HEK293 (cell line): Measurements from ENCODE around the gene POLR3A.

Experiments used
- CTCF ChIA-PET: fragments of 350-600 bp; formaldehyde crosslinking; extraction: SDS; loops from one replicate; lab custom pipeline; 2021; ENCODE audit warnings: antibody characterized with exemption; lab: Yijun Ruan, JAX
- POLR2A ChIA-PET: fragments of 300-600 bp; formaldehyde crosslinking; extraction: SDS; loops from one replicate; lab custom pipeline; 2020; ENCODE audit warnings: antibody characterized with exemption, inconsistent platforms; lab: Yijun Ruan, JAX
- H3K27ac ChIP-seq: fragments of 200-500 bp; sonication (Bioruptor generic); 2 replicates; pipeline ENCODE4 v1.5.1; 2014; ENCODE audit warnings: low read depth, low read length, control low read depth, inconsistent platforms; ENCODE audit errors: extremely low read depth
- H3K36me3 ChIP-seq, 2 experiments: fragments of 200-500 bp in 1 of 2; sonication (Bioruptor generic) in 1 of 2; 1 replicate in 1 of 2; 2 replicates in 1 of 2; pipeline ENCODE4 v1.5.1; 2014 to 2017; ENCODE audit warnings: inconsistent platforms in 2 of 2, low read length in 2 of 2; ENCODE audit not compliant: control insufficient read depth in 2 of 2, insufficient read depth in 1 of 2
- H3K4me1 ChIP-seq: fragments of 200-500 bp; sonication (Bioruptor generic); 2 replicates; pipeline ENCODE4 v1.5.1; 2014; ENCODE audit warnings: mild to moderate bottlenecking, low read length, inconsistent platforms; ENCODE audit not compliant: control insufficient read depth, insufficient read depth
- H3K4me3 ChIP-seq: 2 replicates; pipeline ENCODE4 v1.5.1; 2011; ENCODE audit warnings: low read depth, mild to moderate bottlenecking, control low read depth, low read length, moderate library complexity
- H3K9me3 ChIP-seq: fragments of 200-500 bp; sonication (Bioruptor generic); 2 replicates; pipeline ENCODE4 v1.5.1; 2014; ENCODE audit warnings: low read depth, low read length, inconsistent platforms; ENCODE audit not compliant: control insufficient read depth, insufficient read depth
- BCL11A ChIP-seq: fragments of 450-650 bp; formaldehyde crosslinking; IDR thresholded peaks from 2 replicates; pipeline ENCODE4 v1.5.1; 2016; ENCODE audit warnings: low read depth, missing biosample characterization, missing genetic modification characterization
- ZNF133 ChIP-seq: fragments of 450-650 bp; formaldehyde crosslinking; IDR thresholded peaks from 2 replicates; pipeline ENCODE4 v1.5.1; 2016; ENCODE audit warnings: missing biosample characterization, missing genetic modification characterization
- ZNF140 ChIP-seq: fragments of 450-650 bp; formaldehyde crosslinking; IDR thresholded peaks from 2 replicates; pipeline ENCODE4 v1.5.1; 2016; ENCODE audit warnings: missing biosample characterization, missing genetic modification characterization
- ZNF19 ChIP-seq: fragments of 450-650 bp; formaldehyde crosslinking; IDR thresholded peaks from 2 replicates; pipeline ENCODE4; 2016; ENCODE audit warnings: missing biosample characterization, missing genetic modification characterization, low read depth
- ZNF510 ChIP-seq: fragments of 450-650 bp; formaldehyde crosslinking; IDR thresholded peaks from 2 replicates; pipeline ENCODE4 v1.5.1; 2018; ENCODE audit warnings: mild to moderate bottlenecking, missing genetic modification characterization, missing biosample characterization; ENCODE audit not compliant: insufficient replicate concordance
- ZSCAN23 ChIP-seq: fragments of 450-650 bp; formaldehyde crosslinking; IDR thresholded peaks from 2 replicates; pipeline ENCODE4 v1.5.1; 2016; ENCODE audit warnings: missing biosample characterization, missing genetic modification characterization
- ZSCAN30 ChIP-seq: fragments of 450-650 bp; IDR thresholded peaks from 2 replicates; pipeline ENCODE4 v1.5.1; 2018; ENCODE audit warnings: missing biosample characterization, mild to moderate bottlenecking, missing genetic modification characterization, moderate library complexity
- TF ChIP-seq, protein P1 (sequence below): fragments of 450-650 bp; formaldehyde crosslinking; IDR thresholded peaks from 2 replicates; pipeline ENCODE4 v1.5.1; 2016; ENCODE audit warnings: missing biosample characterization, missing genetic modification characterization
- TF ChIP-seq, protein P2 (sequence below): fragments of 450-650 bp; IDR thresholded peaks from 2 replicates; pipeline ENCODE4 v1.5.1; 2018; ENCODE audit warnings: missing biosample characterization, missing genetic modification characterization
- TF ChIP-seq, protein P3 (sequence below): fragments of 450-650 bp; formaldehyde crosslinking; IDR thresholded peaks from 2 replicates; pipeline ENCODE4 v1.5.1; 2016; ENCODE audit warnings: missing biosample characterization, missing genetic modification characterization, borderline replicate concordance
- TF ChIP-seq, protein P4 (sequence below): fragments of 450-650 bp; formaldehyde crosslinking; IDR thresholded peaks from 2 replicates; pipeline ENCODE4 v1.5.1; 2016; ENCODE audit warnings: missing biosample characterization, missing genetic modification characterization
- TF ChIP-seq, protein P5 (sequence below): fragments of 450-650 bp; formaldehyde crosslinking; IDR thresholded peaks from 2 replicates; pipeline ENCODE4 v1.5.1; 2016; ENCODE audit warnings: missing biosample characterization, missing genetic modification characterization
- TF ChIP-seq, protein P6 (sequence below): fragments of 450-650 bp; formaldehyde crosslinking; IDR thresholded peaks from 2 replicates; pipeline ENCODE4; 2016; ENCODE audit warnings: missing biosample characterization, missing genetic modification characterization

Gene POLR3A

DNA sequence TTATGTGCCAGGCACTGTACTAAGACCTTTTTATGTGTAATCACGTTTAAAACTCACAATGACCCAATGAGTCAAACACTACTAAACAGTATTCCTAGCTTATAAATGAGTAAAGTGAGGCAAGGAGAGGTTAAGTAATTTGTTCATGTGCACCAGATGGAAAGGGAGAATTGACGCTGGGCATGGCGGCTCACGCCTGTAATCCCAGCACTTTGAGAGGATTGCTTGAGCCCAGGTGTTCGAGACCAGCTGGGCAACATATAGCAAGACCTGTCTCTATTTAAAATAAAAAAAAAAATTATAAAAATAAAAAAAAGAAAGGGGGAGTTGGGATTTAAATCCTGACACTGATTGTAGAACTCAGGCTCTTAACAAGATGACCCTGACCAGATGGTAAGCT is 56.0 kb downstream of the POLR3A start:
- Histone ChIP-seq H3K27ac (no peak overlapping the region), H3K4me1 (no peaks in the 10 kb centered on the region), H3K9me3 (no peaks in the 10 kb centered on the region), H3K4me3 (no peak overlapping the region), H3K36me3 (peaks cover 10 to 31% of the 10 kb centered on the region in 2 experiments)
- ChIA-PET POLR2A (no interaction called here), CTCF (interaction anchor here (0.6 to 1.1 kb wide), 5 partner anchors 67 to 397 kb away, joined by 3 to 7 read pairs (median 3); no protein-coding TSS in a partner anchor)
- TF ChIP-seq, protein P1, sequence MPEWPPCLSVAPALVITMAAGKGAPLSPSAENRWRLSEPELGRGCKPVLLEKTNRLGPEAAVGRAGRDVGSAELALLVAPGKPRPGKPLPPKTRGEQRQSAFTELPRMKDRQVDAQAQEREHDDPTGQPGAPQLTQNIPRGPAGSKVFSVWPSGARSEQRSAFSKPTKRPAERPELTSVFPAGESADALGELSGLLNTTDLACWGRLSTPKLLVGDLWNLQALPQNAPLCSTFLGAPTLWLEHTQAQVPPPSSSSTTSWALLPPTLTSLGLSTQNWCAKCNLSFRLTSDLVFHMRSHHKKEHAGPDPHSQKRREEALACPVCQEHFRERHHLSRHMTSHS (tag by site-specific recombination) = no peak
- TF ChIP-seq, protein P2, sequence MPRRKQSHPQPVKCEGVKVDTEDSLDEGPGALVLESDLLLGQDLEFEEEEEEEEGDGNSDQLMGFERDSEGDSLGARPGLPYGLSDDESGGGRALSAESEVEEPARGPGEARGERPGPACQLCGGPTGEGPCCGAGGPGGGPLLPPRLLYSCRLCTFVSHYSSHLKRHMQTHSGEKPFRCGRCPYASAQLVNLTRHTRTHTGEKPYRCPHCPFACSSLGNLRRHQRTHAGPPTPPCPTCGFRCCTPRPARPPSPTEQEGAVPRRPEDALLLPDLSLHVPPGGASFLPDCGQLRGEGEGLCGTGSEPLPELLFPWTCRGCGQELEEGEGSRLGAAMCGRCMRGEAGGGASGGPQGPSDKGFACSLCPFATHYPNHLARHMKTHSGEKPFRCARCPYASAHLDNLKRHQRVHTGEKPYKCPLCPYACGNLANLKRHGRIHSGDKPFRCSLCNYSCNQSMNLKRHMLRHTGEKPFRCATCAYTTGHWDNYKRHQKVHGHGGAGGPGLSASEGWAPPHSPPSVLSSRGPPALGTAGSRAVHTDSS = no peak
- TF ChIP-seq, protein P3, sequence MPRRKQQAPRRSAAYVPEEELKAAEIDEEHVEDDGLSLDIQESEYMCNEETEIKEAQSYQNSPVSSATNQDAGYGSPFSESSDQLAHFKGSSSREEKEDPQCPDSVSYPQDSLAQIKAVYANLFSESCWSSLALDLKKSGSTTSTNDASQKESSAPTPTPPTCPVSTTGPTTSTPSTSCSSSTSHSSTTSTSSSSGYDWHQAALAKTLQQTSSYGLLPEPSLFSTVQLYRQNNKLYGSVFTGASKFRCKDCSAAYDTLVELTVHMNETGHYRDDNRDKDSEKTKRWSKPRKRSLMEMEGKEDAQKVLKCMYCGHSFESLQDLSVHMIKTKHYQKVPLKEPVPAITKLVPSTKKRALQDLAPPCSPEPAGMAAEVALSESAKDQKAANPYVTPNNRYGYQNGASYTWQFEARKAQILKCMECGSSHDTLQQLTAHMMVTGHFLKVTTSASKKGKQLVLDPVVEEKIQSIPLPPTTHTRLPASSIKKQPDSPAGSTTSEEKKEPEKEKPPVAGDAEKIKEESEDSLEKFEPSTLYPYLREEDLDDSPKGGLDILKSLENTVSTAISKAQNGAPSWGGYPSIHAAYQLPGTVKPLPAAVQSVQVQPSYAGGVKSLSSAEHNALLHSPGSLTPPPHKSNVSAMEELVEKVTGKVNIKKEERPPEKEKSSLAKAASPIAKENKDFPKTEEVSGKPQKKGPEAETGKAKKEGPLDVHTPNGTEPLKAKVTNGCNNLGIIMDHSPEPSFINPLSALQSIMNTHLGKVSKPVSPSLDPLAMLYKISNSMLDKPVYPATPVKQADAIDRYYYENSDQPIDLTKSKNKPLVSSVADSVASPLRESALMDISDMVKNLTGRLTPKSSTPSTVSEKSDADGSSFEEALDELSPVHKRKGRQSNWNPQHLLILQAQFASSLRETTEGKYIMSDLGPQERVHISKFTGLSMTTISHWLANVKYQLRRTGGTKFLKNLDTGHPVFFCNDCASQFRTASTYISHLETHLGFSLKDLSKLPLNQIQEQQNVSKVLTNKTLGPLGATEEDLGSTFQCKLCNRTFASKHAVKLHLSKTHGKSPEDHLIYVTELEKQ (tag by site-specific recombination) = no peak
- TF ChIP-seq BCL11A (no peak), ZSCAN30 (no peak), ZNF19 (tag by site-specific recombination) (no peak), ZSCAN23 (tag by site-specific recombination) (no peak), ZNF510 (tag by site-specific recombination) (no peak), ZNF140 (no peak), ZNF133 (tag by site-specific recombination) (no peak)
- TF ChIP-seq, protein P4, sequence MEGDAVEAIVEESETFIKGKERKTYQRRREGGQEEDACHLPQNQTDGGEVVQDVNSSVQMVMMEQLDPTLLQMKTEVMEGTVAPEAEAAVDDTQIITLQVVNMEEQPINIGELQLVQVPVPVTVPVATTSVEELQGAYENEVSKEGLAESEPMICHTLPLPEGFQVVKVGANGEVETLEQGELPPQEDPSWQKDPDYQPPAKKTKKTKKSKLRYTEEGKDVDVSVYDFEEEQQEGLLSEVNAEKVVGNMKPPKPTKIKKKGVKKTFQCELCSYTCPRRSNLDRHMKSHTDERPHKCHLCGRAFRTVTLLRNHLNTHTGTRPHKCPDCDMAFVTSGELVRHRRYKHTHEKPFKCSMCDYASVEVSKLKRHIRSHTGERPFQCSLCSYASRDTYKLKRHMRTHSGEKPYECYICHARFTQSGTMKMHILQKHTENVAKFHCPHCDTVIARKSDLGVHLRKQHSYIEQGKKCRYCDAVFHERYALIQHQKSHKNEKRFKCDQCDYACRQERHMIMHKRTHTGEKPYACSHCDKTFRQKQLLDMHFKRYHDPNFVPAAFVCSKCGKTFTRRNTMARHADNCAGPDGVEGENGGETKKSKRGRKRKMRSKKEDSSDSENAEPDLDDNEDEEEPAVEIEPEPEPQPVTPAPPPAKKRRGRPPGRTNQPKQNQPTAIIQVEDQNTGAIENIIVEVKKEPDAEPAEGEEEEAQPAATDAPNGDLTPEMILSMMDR (tag by site-specific recombination) = no peak
- TF ChIP-seq, protein P5, sequence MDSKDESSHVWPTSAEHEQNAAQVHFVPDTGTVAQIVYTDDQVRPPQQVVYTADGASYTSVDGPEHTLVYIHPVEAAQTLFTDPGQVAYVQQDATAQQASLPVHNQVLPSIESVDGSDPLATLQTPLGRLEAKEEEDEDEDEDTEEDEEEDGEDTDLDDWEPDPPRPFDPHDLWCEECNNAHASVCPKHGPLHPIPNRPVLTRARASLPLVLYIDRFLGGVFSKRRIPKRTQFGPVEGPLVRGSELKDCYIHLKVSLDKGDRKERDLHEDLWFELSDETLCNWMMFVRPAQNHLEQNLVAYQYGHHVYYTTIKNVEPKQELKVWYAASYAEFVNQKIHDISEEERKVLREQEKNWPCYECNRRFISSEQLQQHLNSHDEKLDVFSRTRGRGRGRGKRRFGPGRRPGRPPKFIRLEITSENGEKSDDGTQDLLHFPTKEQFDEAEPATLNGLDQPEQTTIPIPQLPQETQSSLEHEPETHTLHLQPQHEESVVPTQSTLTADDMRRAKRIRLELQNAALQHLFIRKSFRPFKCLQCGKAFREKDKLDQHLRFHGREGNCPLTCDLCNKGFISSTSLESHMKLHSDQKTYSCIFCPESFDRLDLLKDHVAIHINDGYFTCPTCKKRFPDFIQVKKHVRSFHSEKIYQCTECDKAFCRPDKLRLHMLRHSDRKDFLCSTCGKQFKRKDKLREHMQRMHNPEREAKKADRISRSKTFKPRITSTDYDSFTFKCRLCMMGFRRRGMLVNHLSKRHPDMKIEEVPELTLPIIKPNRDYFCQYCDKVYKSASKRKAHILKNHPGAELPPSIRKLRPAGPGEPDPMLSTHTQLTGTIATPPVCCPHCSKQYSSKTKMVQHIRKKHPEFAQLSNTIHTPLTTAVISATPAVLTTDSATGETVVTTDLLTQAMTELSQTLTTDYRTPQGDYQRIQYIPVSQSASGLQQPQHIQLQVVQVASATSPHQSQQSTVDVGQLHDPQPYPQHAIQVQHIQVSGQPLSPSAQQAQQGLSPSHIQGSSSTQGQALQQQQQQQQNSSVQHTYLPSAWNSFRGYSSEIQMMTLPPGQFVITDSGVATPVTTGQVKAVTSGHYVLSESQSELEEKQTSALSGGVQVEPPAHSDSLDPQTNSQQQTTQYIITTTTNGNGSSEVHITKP (tag by site-specific recombination) = no peak
- TF ChIP-seq, protein P6, sequence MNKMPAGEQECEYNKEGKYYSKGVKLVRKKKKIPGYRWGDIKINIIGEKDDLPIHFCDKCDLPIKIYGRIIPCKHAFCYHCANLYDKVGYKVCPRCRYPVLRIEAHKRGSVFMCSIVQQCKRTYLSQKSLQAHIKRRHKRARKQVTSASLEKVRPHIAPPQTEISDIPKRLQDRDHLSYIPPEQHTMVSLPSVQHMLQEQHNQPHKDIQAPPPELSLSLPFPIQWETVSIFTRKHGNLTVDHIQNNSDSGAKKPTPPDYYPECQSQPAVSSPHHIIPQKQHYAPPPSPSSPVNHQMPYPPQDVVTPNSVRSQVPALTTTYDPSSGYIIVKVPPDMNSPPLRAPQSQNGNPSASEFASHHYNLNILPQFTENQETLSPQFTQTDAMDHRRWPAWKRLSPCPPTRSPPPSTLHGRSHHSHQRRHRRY (tag by site-specific recombination) = no peak
